HG03457 (cell line): ENCODE results near the gene ARCN1.

Experiments used
- ATAC-seq: cut with Tn5 transposase; IDR thresholded peaks from one replicate; pipeline ENCODE4 v1.9.1; 2021; ENCODE audit warnings: moderate number of reproducible peaks; ENCODE audit not compliant: unreplicated experiment

Gene ARCN1

GRCh38 chr11:118572061-118572980 lies at the start of gene ARCN1:
ARCN1 (plus strand) TSS chr11:118572409; CDS start chr11:118572548, 139 bp downstream.
- ATAC-seq = no peak

DNA sequence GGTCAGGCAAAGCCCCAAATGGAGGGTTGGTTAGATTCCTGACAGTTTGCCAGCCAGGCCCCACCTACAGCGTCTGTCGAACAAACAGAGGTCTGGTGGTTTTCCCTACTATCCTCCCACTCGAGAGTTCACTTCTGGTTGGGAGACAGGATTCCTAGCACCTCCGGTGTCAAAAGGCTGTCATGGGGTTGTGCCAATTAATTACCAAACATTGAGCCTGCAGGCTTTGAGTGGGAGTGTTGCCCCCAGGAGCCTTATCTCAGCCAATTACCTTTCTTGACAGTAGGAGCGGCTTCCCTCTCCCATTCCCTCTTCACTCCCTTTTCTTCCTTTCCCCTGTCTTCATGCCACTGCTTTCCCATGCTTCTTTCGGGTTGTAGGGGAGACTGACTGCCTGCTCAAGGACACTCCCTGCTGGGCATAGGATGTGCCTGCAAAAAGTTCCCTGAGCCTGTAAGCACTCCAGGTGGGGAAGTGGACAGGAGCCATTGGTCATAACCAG lies 49.6 kb upstream of the ARCN1 start:
- ATAC-seq = no peak

GRCh38 chr11:118524356-118524755 lies 47.9 kb upstream of the ARCN1 start:
- ATAC-seq = no peak

- no peak for ATAC-seq
Measured at GRCh38 chr11:118524757-118525470, 47.3 kb upstream of the ARCN1 start.

- ATAC-seq = no peak
Measured at GRCh38 chr11:118526688-118527087, 45.5 kb upstream of the ARCN1 start.

GRCh38 chr11:118527109-118527508 lies 45.1 kb upstream of the ARCN1 start, which contains the start of gene TTC36:
TTC36 (plus strand) TSS chr11:118527474; CDS start chr11:118527495, 21 bp downstream.
- ATAC-seq = no peak

DNA sequence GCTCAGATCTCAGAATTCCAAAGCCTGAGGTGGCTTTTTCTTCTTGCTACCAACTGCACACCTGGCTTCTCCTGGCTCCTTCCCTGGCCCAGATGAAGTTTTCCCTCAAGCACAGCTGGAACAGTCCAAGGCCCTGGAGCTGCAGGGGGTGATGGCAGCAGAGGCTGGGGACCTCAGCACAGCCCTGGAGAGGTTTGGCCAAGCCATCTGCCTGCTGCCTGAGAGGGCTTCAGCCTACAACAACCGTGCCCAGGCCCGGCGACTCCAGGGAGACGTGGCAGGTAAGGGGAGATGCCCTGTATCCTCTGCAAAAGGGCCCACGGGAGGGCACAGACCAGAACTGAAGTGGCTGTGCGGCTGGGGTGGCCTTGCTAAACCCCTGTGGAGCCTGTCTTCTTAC lies 43.7 kb upstream of the ARCN1 start:
- ATAC-seq = no peak

GRCh38 chr11:118529584-118530175 lies 42.5 kb upstream of the ARCN1 start:
- ATAC-seq = no peak

GRCh38 chr11:118530180-118530682 lies 42.0 kb upstream of the ARCN1 start:
- ATAC-seq = no peak

DNA sequence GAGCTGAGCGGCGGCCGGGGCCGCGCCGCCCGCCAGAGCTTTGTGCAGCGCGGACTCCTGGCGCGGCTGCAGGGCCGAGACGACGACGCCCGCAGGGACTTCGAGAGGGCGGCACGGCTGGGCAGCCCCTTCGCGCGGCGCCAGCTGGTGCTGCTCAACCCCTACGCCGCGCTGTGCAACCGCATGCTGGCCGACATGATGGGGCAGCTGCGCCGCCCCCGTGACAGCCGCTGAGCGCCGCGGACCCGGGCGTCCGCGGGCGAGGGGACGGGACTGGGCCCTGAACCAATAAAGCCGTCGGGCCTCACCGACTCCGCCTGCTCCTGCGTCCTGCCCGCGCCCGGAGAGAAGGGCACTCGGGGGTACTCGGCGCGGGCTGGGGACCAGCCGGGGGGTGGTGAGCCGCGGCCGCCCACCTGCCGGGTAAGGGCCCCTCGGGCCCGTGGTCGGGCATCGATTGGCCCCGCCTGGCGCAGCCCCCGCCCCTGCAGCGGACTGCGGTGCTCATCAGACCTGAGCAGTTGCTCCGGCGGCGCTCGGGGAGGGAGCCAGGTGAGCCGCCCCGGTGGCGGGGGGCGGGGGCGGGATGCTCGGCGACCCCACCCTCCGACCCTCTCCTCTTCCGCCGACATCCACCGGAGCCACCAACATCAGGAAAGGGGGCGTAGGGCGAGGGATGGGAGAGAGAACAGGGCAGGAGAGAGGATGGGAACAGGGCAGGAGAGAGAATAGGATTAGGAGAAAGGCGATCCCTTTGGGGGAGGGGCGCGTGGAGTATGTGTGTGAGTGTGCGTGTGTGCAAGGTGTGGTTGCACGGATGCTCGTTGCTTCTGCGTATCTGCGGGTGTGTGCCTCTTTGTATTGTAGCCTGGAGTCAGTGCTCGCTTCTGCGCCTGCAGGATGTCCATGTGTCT lies 41.3 kb upstream of the ARCN1 start, which contains the start of gene TMEM25:
TMEM25 (plus strand) TSS at position 510 of the 914 bp plus-strand sequence. CDS start 610 bp downstream, outside the sequence.
- no peak for ATAC-seq

GRCh38 chr11:118531597-118532084 lies 40.6 kb upstream of the ARCN1 start:
- no peak for ATAC-seq

GRCh38 chr11:118532091-118532490 lies 40.1 kb upstream of the ARCN1 start:
- no peak for ATAC-seq

DNA sequence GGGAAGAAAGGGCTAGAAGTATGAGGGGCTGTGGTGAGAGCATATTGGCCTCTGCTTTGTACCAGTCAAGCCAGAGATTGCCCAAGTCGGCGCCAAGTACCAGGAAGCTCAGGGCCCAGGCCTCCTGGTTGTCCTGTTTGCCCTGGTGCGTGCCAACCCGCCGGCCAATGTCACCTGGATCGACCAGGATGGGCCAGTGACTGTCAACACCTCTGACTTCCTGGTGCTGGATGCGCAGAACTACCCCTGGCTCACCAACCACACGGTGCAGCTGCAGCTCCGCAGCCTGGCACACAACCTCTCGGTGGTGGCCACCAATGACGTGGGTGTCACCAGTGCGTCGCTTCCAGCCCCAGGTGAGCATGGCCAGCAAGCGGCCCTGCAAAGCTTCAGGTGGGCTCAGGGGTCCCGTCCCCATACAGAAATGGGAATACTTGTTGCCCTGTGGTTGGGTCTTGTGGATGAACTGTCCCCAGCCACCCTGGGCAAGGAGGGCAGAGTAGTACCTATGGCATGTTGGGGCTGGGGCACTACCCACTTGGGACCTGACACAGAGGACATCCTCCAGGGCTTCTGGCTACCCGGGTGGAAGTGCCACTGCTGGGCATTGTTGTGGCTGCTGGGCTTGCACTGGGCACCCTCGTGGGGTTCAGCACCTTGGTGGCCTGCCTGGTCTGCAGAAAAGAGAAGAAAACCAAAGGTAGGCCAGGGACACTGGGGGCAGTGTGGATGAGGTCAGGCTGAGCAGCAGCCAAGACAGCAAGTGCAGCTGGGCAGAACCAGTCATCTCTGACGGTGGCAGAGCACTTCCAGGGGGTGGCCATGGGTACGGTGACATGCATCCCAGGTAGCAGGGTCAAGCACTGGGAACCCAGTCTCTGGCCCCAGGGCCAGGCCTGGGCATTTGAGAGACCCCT lies 39.1 kb upstream of the ARCN1 start:
- no peak for ATAC-seq

DNA sequence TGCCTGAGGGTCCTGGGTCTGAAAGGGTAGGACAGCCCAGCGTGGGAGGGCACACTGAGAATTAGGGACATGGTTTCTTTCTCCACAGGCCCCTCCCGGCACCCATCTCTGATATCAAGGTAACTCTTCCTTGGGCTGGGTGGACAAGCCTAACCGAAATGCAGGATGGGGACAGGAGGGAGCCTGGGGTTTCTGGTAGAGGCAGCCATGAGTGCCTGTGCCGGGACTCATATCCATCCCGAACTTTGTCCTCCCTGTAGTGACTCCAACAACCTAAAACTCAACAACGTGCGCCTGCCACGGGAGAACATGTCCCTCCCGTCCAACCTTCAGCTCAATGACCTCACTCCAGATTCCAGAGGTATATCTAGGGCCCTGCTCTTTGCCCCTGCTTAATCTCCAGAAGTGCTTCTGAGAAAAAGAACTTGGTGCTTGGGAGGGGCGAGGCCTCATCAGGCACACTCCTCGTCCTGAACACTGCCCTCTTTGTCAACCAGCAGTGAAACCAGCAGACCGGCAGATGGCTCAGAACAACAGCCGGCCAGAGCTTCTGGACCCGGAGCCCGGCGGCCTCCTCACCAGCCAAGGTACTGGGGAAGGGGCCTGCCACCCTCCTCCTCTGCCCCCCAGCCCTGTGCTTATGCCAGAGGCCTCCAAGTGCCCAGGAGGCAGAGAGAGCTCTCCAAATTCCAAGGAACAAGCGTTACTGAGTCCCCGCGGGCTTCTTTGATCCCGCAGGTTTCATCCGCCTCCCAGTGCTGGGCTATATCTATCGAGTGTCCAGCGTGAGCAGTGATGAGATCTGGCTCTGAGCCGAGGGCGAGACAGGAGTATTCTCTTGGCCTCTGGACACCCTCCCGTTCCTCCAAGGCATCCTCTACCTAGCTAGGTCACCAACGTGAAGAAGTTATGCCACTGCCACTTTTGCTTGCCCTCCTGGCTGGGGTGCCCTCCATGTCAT lies 38.2 kb upstream of the ARCN1 start:
- ATAC-seq = no peak

GRCh38 chr11:118535261-118535660 lies 36.9 kb upstream of the ARCN1 start:
- no peak for ATAC-seq

GRCh38 chr11:118536726-118537125 lies 35.5 kb upstream of the ARCN1 start:
- ATAC-seq = no peak

GRCh38 chr11:118537409-118537980 lies 34.7 kb upstream of the ARCN1 start:
- ATAC-seq = no peak
